ENCODE results near the gene ALDH5A1. TPM values are rescaled to one million over a fixed set of nuclear protein-coding genes. Genes with fewer than 3 reads are reported as not detected.
A peak's percentile ranks its signal among the peaks of the same experiment; 100 is the strongest.

The ALDH5A1 gene
- total RNA-seq, 2 donors from 2014 or later, result 8.0 to 14.7 TPM

DNA sequence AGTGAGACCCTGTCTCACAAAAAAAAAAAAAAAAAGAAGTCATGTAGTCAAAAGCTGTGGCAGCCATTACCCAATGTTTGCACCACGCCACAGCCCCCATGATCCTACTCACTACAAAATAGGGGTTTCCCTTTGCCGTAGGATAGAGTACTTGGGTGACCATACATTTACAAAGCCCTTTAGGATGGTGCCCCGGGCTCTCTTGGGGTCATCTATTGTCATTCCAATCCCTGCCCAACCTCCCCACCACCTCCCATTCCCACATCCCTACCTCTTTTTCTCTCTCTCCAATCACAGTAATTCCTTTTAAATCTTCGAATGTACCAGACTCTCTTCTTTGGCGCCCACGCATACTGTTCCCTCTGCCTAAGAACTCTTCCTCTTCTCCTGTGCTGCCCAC, 76.6 kb downstream of the ALDH5A1 start:
- no peaks in the 10 kb centered on the region for H3K4me1 Mint-ChIP-seq (ENCODE audit: low read depth)
- ATAC-seq (replicated peaks in 1 of 2), result no peak
- no peak overlapping the region for H3K27ac Mint-ChIP-seq
- H3K9me3 Mint-ChIP-seq, result no peaks in the 10 kb centered on the region
- no peaks in the 10 kb centered on the region for H3K36me3 Mint-ChIP-seq (ENCODE audit: insufficient read depth in 2 of 2)
- peaks cover 6% of the 10 kb centered on the region for H3K27me3 Mint-ChIP-seq (ENCODE audit: low read depth)
- DNase-seq, result no peak
- H3K4me3 Mint-ChIP-seq, result no peak overlapping the region

DNA sequence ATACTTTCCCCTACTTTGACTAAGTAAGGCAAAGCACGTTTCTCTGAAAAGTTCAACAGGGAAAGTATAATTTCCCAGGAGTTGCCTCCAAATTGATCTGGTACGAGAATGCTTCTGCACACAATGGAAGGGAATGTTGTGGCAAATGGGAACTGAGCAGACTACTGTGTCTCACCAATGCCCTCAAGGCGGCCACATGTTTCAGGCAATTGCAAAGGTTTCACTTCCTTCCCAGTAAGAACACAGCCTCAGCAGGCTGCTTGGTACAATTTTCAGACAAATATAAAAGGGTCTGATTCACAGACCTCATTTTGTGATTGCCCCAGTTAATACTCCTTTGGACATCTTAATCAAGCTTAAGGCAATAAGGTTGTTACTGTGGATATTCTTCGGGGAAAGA, 80.0 kb downstream of the ALDH5A1 start:
- H3K27ac Mint-ChIP-seq, result no peak overlapping the region
- ATAC-seq (replicated peaks in 1 of 2) (no peak), DNase-seq (no peak)
- no peaks in the 10 kb centered on the region for H3K36me3 Mint-ChIP-seq (ENCODE audit: insufficient read depth in 2 of 2)
- peaks cover 6% of the 10 kb centered on the region for H3K27me3 Mint-ChIP-seq (ENCODE audit: low read depth)
- H3K9me3 Mint-ChIP-seq, result no peaks in the 10 kb centered on the region
- no peak overlapping the region for H3K4me3 Mint-ChIP-seq
- H3K4me1 Mint-ChIP-seq (ENCODE audit: low read depth), result no peaks in the 10 kb centered on the region

DNA sequence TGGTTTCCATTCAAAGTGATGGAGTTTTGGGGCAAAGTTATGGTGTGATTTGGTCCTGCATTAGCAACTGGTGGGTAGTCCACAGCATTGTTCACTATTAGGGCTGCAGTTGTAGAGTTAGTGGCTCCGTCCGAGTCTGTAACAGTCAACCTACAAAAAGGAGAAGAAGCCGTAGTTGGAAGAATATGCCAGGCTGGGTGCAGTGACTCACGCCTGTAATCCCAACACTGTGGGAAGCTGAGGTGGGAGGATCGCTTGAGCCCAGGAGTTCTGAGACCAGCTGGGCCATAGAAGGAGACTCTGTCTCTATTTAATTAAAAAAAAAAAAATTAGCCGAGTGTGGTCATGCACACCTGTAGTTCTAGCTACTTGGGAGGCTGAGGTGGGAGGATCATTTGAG, 81.7 kb downstream of the ALDH5A1 start:
- H3K4me1 Mint-ChIP-seq (ENCODE audit: low read depth), result no peaks in the 10 kb centered on the region
- no peaks in the 10 kb centered on the region for H3K36me3 Mint-ChIP-seq (ENCODE audit: insufficient read depth in 2 of 2)
- H3K27ac Mint-ChIP-seq, result no peak overlapping the region
- no peak overlapping the region for H3K4me3 Mint-ChIP-seq
- DNase-seq (no peak), ATAC-seq (replicated peaks in 1 of 2) (no peak)
- peaks cover 5% of the 10 kb centered on the region for H3K27me3 Mint-ChIP-seq (ENCODE audit: low read depth)
- no peaks in the 10 kb centered on the region for H3K9me3 Mint-ChIP-seq

DNA sequence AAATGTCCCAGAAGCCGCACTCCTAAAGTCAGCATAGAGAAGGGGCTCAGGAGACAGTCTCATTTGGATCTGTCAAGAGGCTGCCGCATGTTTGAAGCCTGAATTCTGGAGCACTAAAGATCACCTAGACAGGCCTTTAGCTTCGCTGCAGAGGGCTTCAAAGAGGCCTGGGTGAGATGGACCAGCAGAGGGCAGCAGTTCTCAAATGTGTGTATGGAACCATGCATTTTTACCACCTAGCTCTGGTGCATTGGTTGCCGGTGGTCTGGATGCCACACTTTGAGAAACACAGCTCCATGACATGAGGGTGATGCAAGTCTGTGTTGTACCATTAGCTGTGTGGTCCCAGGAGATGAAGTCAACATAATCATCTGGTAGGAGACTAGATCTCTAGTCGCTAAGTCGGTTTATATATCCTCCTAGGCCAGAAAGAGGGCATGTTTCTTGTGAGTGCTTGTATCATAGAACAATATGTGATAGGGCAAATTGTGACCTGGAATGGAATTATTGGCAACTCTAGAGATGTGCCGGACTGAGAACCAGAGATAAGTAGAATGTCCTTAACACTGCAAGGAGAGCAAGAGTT, 86.4 kb downstream of the ALDH5A1 start:
- no peak overlapping the region for H3K4me3 Mint-ChIP-seq
- peaks cover 5% of the 10 kb centered on the region for H3K27me3 Mint-ChIP-seq (ENCODE audit: low read depth)
- ATAC-seq (replicated peaks in 1 of 2) (peak; percentile 88 to 90), DNase-seq (peak; percentile 76 to 82)
- H3K4me1 Mint-ChIP-seq (ENCODE audit: low read depth), result peaks cover 6% of the 10 kb centered on the region
- no peaks in the 10 kb centered on the region for H3K9me3 Mint-ChIP-seq
- H3K27ac Mint-ChIP-seq, result no peak overlapping the region
- no peaks in the 10 kb centered on the region for H3K36me3 Mint-ChIP-seq (ENCODE audit: insufficient read depth in 2 of 2)

GRCh38 chr6:24583463-24584381, 89.0 kb downstream of the ALDH5A1 start:
- ATAC-seq (replicated peaks in 1 of 2), result peak; percentile 75 to 82
- Mint-ChIP-seq H3K4me3 (peak overlapping the region in 1 of 2 donors; percentile 60), H3K27ac (no peak overlapping the region), H3K4me1 (ENCODE audit: low read depth) (peaks cover 6% of the 10 kb centered on the region), H3K9me3 (no peaks in the 10 kb centered on the region), H3K36me3 (ENCODE audit: insufficient read depth in 2 of 2) (no peaks in the 10 kb centered on the region), H3K27me3 (ENCODE audit: low read depth) (peaks cover 5% of the 10 kb centered on the region)
- peak; percentile 76 to 80 for DNase-seq

- H3K4me1 Mint-ChIP-seq (ENCODE audit: low read depth), result peaks cover 6% of the 10 kb centered on the region
Measured at GRCh38 chr6:24584382-24584720, 89.6 kb downstream of the ALDH5A1 start.

More at GRCh38 chr6:24584382-24584720, 89.6 kb downstream of the ALDH5A1 start:
- no peak for ATAC-seq (replicated peaks in 1 of 2)
- no peak overlapping the region for H3K27ac Mint-ChIP-seq
- DNase-seq, result no peak
- H3K9me3 Mint-ChIP-seq, result no peaks in the 10 kb centered on the region
- H3K4me3 Mint-ChIP-seq, result no peak overlapping the region
- H3K36me3 Mint-ChIP-seq (ENCODE audit: insufficient read depth in 2 of 2), result no peaks in the 10 kb centered on the region
- peaks cover 5% of the 10 kb centered on the region for H3K27me3 Mint-ChIP-seq (ENCODE audit: low read depth)

Other genes with a start within 250 kb of the ALDH5A1 start
- gene DCDC2, start 136.9 kb upstream of the ALDH5A1 start, total RNA-seq, result under 1 TPM in 1 of 2 donors, not detected in 1; 0.12 TPM
- 10 to 100 TPM; 19.4 to 22.3 TPM for gene MRS2, start 92.0 kb upstream of the ALDH5A1 start, total RNA-seq
- gene GPLD1, start 5.4 kb upstream of the ALDH5A1 start, total RNA-seq, result under 1 TPM; 0.51 to 0.82 TPM
- gene KIAA0319, start 151.2 kb downstream of the ALDH5A1 start, total RNA-seq, result under 1 TPM; 0.14 TPM
- 10 to 100 TPM; 58.3 to 62.9 TPM for gene TDP2, start 171.9 kb downstream of the ALDH5A1 start, total RNA-seq
- 10 to 100 TPM; 26.5 to 26.9 TPM for gene ACOT13, start 172.1 kb downstream of the ALDH5A1 start, total RNA-seq
- 100 to 1,000 TPM; 181 to 194 TPM for gene C6orf62, start 224.2 kb downstream of the ALDH5A1 start, total RNA-seq

Data from activated T-cell treated with anti-CD3 and anti-CD28 coated beads, Interleukin-2, amount 50 U/mL, for 72 hours (primary cell).